ENCODE data around the gene HIVEP2. TPM values are rescaled to one million over a fixed set of nuclear protein-coding genes. Genes with fewer than 3 reads are reported as not detected.

HIVEP2 gene
- total RNA-seq, 1 donor from 2014 or later, result 12.6 TPM

DNA sequence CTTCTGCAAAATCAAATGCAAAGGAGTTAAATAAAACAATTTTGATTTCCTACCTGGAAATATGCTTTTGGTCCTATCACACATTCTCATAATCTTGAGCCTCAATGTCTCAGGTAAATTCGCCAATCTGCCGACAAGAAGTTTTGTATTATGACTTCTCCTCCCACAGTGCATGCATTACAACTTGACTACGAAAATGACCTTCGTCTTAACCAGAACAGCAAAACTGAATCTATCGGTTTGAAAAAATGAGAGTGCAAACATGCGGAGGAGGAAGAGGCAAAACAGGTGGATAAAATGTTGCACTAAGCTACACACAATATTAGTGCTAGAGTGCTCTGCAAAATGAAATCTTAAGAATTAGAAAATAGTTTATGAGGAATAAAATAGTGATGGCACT is 43.4 kb downstream of the HIVEP2 start:
- intact Hi-C loops (cut with DNase I), result no loop called here
- ATAC-seq (no peak), DNase-seq (ENCODE audit: missing footprints) (no peak)

- ATAC-seq, result peak; percentile 51
- DNase-seq (ENCODE audit: missing footprints), result no peak
- intact Hi-C loops (cut with DNase I), result no loop called here
These were observed 44.6 kb downstream of the HIVEP2 start for GRCh38 chr6:142900227-142900971.

- intact Hi-C loops (cut with DNase I), result no loop called here
- DNase-seq (ENCODE audit: missing footprints) (no peak), ATAC-seq (no peak)
These were observed 45.8 kb downstream of the HIVEP2 start for GRCh38 chr6:142898927-142899895.

GRCh38 chr6:142897659-142898058 is 47.3 kb downstream of the HIVEP2 start:
- DNase-seq (ENCODE audit: missing footprints), result no peak
- ATAC-seq, result no peak
- intact Hi-C loops (cut with DNase I), result no loop called here

DNA sequence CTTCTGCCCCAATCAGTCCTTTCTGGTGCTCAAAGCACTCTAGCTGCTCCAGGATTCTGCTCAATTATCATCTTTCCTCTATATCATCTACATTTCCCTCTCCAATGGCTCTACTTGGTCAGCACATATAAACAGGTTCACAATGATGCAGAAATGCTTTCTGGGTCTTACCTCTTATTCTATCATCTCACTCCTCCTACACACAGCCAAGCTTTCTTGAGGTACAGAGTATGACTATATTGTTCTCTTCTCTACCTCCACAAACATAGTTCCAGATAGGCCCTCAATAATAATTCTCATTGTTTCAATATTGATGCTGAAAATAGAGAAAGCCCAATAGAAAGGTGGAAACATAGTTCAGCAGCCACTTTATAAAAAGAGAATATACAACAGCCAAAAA is 48.2 kb downstream of the HIVEP2 start:
- DNase-seq (ENCODE audit: missing footprints), result no peak
- intact Hi-C loops (cut with DNase I), result no loop called here
- ATAC-seq, result no peak

DNA sequence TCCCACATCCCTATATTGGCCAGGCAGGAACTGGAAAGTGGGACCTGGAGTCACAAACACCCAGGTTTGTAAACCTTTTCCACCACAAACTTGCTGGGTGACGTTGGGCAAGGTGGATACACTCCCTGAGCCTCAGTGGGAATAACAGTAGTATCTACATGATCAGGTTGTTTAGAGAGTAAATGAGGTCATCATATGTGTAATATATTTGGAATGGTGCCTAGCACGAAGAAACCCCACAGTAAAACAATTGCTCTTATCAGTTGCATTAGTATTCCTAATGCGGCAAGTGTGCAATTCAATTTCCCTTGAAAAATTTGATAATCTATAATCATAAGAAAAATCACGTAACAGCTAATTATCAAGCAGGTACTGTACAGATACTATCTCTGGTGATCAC is 51.9 kb downstream of the HIVEP2 start:
- intact Hi-C loops (cut with DNase I), result no loop called here
- DNase-seq (ENCODE audit: missing footprints) (no peak), ATAC-seq (no peak)

DNA sequence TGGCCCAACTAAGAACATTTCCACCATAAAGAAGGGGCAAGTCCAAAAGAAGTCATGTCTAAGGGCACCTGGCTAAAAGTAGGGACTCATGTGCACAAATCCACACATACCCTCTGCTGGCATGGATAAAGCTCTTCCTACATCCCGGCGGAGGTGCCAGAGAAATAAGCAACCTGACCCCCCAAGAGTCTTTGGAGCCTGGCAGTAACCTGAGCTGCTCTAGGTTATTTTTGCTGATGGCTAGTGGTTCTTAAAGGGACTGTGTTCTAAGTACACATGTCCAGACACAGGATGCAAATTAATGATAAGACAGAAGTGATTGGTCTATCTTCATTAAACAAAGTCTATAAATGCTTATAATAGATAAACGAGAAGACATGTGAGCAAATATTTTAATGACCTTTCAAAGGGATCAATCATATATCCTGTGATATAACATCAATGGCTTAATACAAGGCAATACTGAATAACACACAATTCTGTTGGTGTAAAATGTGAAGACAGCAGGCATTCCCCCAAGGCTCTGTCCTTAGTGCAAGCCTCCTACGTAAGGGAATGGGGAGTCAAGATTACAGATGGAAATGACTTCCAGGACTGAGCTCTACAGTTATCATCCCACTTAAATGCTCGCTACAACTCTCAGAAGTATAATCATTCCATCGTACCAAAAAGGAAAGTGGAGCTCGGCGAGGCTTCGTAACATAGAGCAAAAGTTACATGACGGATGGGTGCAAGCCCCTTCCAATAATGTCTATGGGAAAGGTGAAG is 52.5 kb downstream of the HIVEP2 start:
- ATAC-seq (no peak), DNase-seq (ENCODE audit: missing footprints) (no peak)
- intact Hi-C loops (cut with DNase I), result no loop called here

GRCh38 chr6:142891454-142891853 is 53.5 kb downstream of the HIVEP2 start:
- intact Hi-C loops (cut with DNase I), result no loop called here
- no peak for ATAC-seq

GRCh38 chr6:142888456-142888855 is 56.5 kb downstream of the HIVEP2 start:
- intact Hi-C loops (cut with DNase I), result loop anchor here (5.0 kb wide), 3 partner anchors 39 to 196 kb away; no protein-coding TSS in a partner anchor
- DNase-seq (ENCODE audit: missing footprints) (no peak), ATAC-seq (no peak)

More at GRCh38 chr6:142891454-142891853, 53.5 kb downstream of the HIVEP2 start:
- DNase-seq (ENCODE audit: missing footprints), result no peak

GRCh38 chr6:142887517-142887916 is 57.5 kb downstream of the HIVEP2 start:
- ATAC-seq, result no peak
- intact Hi-C loops (cut with DNase I), result loop anchor here (5.0 kb wide), 3 partner anchors 40 to 195 kb away; no protein-coding TSS in a partner anchor

GRCh38 chr6:142886431-142887170 is 58.4 kb downstream of the HIVEP2 start:
- intact Hi-C loops (cut with DNase I), result loop anchor here (5.0 kb wide), 3 partner anchors 41 to 194 kb away; no protein-coding TSS in a partner anchor
- ATAC-seq (no peak), DNase-seq (ENCODE audit: missing footprints) (no peak)

More at GRCh38 chr6:142887517-142887916, 57.5 kb downstream of the HIVEP2 start:
- no peak for DNase-seq (ENCODE audit: missing footprints)

- ATAC-seq, result peak; percentile 90
- intact Hi-C loops (cut with DNase I), result loop anchor here (2.0 to 5.0 kb wide), 5 partner anchors 41 to 193 kb away; no protein-coding TSS in a partner anchor
These were observed 59.7 kb downstream of the HIVEP2 start for GRCh38 chr6:142885182-142885867.

DNA sequence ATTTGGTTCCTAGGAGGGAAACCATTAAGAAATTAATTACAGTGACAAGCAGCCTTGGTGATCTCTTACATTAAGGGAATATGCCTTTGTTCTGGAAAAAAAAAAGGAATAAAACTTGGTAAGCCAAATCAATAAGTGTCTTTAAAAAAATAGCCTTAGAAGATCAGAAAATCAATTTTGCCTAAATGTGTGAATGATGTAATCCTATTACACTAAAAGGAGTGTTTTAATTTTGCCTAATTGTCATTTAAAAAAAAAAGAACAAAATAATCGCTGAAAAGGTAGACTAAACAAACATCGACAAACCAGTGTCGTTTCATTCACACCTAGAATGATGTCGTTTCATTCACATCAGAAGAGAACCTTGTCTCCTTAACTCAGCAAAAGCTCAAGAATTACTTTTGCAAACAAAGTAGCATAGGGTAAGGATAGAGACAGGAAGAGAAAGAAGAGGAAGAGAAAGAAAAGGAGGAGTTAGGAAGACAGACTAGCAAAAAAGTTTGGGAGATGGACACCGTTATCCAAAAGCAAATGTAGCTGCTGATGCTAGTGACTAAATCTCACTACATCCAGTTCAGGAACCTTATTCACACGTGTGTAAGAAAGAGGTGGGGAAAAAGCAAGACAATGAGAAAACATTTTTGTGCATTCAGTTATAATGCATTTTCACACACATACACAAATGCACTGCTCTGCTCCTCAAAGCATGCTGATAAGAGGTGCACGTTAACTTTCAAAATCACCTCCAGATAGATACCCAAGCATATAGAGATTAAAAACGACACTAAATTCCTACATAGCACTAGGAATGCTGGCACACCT is 60.6 kb downstream of the HIVEP2 start:
- intact Hi-C loops (cut with DNase I), result loop anchor here (2.0 to 5.0 kb wide), 5 partner anchors 40 to 192 kb away; no protein-coding TSS in a partner anchor
- no peak for DNase-seq (ENCODE audit: missing footprints)
- ATAC-seq, result no peak

More at GRCh38 chr6:142885182-142885867, 59.7 kb downstream of the HIVEP2 start:
- no peak for DNase-seq (ENCODE audit: missing footprints)

DNA sequence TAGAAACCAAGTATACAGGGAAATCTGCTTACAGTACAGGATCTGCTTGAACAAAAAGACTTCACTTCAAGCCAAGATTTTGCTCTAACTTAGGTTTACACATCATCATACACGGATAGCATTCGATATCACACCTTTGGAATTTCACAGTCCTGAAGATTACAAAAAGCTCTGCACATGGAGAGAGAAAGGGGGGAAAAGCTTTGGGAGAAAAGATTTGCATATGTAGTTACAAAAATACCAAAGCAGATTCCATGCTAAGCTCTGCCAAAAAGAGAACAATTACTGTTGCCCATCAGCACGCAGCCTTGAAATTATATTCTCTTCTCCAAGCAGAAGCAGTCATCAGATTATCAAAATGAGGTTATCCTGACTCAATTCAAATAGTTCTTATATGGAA is 62.0 kb downstream of the HIVEP2 start:
- intact Hi-C loops (cut with DNase I), result no loop called here
- no peak for ATAC-seq

DNA sequence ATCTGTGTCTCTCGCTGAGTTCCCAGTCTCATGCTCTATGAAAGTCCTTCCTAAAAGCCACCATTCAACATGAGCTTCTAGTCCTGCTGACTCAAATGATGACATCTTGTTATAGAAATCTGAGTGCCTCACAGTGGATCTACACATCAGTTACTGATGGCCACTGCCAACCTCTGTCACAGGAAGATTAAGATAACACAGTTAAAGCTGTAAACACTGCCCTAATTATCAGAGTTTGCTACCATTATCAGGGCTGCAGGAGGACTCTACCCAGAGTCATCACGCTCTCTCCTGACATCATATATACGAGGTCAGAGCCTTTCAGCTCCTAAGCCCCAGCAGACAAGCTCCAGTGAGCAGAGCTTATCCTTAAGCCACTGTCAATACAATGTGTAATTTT is 63.2 kb downstream of the HIVEP2 start:
- no peak for ATAC-seq
- no peak for DNase-seq (ENCODE audit: missing footprints)
- intact Hi-C loops (cut with DNase I), result no loop called here

More for the DNA sequence above, 62.0 kb downstream of the HIVEP2 start:
- DNase-seq (ENCODE audit: missing footprints), result no peak

DNA sequence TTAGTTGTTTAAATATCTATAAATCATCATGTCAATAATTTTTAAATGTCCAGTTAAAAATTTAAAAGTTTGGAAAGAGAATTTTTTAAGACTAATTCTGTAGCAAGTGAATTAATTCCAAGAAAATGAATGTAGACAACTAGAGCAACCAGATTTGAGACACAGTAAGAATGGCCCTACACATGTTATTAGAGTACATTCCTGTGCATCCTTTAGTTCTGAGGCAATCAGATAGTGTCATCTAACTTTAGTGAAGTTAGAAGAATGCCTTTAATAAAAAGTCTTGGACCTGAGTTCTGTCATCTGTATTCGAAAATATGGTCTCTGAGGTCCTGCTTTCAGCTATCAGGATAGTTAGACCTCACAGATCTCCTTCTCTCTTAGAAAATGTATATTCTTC is 63.7 kb downstream of the HIVEP2 start:
- intact Hi-C loops (cut with DNase I), result no loop called here
- no peak for ATAC-seq
- no peak for DNase-seq (ENCODE audit: missing footprints)

GRCh38 chr6:142880201-142880600 is 64.8 kb downstream of the HIVEP2 start:
- intact Hi-C loops (cut with DNase I), result no loop called here
- DNase-seq (ENCODE audit: missing footprints), result no peak
- no peak for ATAC-seq
